MV-4-11 (cell line): ENCODE data around the gene APRT.

Source experiments
- DNase-seq: peaks from one replicate; lab custom pipeline; 2025; lab: John Stamatoyannopoulos, UW

APRT gene

GRCh38 chr16:88822281-88823040 is 10.7 kb upstream of the APRT start:
- DNase-seq: no peak

DNA sequence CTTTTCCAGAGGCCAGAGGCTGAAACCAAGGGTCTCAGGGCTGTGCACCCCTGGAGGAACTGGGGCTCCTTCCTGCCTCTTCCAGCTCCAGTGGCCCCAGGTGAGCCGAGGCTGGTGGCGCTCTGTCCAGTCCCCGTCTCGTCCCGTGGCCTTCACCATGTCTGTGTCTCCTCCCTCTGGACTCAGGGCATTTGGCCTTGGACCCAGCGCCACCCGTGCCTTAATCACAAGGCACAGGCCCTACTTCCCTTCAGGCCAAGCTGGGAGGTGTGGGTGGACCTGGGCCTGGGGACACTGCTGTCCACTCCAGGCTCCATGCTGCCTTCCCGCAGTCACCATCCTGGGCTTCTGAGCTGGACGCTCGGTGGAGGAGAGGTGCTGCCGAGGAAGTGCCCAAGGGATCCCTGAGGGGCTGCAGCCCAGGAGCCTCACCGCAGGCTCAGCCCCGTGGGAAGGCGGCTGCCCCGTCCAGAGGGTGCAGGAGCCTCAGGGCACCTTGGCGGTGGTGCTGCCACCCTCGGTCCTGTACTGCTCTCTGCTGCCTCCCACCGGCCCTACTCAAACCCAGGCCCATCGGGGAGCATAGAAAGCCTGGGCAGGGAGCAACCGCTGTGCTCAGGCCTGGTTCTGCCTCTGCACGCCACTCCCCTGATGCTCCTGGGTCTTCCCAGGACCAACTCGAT is 9.6 kb upstream of the APRT start:
- DNase-seq: no peak

DNA sequence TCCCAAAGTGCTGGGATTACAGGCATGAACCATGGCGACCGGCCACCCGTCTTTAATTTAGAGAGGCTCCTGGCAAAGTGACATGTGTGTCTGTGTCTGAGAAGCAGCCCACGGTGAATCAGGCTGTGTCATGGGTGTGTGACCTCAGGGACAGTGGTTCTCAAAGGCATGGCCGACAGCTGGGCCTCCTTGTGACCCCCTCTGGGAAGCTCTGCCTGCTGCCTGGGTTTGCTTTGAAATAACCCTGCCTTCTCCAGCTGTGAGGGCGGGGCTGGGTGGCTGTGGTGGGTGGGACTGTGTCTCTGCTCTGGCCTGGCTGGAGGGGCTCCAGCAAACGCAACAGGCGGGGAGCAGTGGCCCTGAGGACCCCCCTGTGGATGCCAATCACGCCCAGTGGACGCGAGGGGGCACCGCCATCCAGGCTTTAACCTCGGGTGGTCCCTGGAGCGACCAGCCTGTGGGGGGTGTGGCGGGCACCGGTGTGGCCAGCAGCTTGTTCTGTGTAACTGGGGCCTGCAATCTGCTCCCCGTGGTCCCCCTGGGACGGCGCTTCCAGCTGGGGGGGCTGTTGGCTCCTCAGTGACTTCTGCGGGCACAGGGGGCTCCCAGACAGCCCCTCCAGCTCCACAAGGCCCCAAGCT is 8.8 kb upstream of the APRT start:
- DNase-seq: no peak

DNA sequence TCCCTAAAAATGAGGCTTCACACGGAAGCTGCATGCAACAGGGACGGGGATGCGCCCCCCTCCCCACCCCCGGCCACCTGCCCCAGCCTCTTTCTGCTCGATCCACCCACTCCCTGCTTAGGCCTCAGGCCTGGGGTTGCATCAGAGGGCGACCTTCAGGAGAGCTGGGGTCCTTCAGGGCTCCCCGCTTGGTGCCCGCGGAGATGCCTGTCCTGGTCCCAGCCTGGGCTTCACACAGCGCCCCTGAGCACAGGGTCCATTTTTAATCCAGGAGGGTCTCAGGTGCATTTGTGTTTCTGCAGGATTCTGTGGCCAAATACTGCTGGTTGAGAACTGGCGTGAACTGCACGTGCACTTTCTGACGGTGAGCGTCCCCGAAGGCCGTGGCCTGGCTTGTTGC is 7.4 kb upstream of the APRT start:
- no peak for DNase-seq

GRCh38 chr16:88818575-88818874 is 6.8 kb upstream of the APRT start:
- no peak for DNase-seq

DNA sequence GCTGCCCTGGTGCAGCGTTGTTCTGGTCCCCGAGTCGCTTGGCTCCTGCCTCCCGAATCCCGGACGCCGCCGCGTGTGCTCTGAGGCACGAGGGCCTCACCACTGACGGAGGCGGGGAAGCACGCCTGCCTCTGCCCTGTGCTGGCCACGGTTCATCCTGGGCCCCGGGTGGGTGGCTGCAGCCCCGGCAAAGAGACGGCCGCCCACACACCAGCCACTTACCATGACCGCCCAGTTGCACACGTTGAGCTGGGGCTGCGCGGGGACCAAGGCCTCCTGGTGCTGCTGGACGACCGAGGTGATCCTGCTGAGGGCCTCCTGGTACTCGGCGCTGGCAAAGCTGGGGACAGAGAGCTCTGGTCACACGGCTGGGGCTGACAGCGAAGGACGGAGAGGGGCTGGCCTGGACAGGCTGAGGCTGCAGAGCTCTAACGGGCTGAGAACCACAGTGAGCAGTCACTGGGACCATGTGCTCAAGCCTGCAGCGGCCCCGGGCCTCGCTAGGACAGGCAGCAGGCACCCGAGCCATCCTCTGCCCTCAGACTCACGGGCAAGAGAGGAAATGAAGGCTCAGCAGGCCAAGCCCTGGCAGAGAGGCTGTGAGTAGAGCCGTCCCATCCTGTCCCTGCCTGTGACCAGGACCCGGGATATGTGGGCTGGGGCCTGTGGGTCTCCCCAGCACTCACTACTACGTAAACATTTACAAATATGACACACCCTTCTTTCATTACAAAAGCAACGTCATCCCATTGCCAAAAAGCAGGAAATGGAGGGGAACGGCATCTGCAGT is 6.3 kb upstream of the APRT start:
- DNase-seq: no peak

GRCh38 chr16:88816736-88817535 is 5.2 kb upstream of the APRT start:
- DNase-seq: no peak

DNA sequence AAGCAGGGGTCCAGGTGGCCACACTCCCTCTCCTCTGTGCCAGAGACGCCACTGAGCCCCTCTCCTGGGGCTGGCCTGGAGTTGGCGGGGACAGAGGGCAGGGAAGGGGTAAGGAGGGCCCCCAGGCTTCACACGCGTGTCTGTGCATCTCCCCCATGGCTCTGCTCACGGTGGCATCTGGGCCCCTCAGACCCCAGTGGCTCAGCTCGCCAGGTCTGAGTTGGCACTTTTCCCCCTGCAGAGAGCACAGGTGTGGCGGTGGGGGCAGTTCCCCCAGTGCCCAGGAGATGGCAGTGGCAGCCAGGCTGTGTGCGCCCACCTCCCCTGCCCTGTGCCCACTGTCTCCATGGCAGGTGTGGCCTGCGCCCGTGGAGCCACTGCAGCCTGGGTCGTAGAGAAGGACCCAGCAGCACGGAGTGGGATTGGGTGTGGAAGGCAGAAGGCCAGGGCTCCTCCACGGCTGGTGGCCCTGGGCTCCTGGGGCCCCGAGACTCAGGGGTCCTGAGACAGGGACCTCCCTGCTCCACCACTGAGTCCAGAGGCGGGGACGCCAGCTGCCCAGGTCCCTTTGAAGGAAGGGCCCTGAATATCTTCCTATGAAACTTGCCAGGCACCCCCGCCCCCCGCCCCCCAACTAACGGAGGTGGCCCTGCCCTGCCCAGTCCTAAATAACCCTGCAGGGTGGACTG is 4.3 kb upstream of the APRT start:
- DNase-seq: no peak

DNA sequence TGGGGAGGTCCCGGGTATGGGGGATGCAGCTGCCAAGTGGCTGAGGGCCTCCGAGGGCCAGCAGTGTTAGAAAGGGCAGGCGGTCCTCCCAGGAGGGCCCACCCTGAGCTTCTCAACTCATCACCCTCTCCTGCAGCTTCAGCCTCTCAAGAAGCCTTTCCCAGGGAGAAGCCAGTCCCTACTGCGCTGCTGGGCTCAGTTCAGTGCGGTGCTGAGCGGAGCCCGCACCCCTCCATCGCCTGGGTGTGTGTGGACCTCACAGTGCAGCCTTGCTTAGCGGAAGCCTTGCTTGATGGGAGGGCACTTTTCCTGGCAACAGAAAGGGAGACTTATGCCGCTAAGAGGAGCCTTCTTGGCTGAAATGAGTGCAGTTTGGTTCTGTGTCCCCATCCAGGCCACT is 3.5 kb upstream of the APRT start:
- no peak for DNase-seq

DNA sequence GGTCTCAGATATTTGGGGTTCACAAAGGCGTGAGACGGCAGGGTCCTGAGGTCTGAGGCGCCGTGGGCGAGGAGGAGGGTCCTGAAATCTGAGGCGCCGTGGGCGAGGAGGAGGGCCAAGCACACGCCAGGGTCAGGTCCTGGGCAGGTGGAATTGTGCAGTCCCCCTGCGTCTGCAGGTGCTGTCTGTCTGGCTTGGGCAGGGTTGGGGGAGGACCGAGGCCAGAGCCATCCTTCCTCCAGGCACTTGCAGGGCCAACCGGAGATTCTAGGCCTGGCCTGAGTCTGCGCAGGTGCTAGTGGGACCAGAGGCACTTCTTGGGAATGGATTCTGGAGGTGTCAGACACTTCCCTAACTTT is 2.4 kb upstream of the APRT start:
- no peak for DNase-seq

DNA sequence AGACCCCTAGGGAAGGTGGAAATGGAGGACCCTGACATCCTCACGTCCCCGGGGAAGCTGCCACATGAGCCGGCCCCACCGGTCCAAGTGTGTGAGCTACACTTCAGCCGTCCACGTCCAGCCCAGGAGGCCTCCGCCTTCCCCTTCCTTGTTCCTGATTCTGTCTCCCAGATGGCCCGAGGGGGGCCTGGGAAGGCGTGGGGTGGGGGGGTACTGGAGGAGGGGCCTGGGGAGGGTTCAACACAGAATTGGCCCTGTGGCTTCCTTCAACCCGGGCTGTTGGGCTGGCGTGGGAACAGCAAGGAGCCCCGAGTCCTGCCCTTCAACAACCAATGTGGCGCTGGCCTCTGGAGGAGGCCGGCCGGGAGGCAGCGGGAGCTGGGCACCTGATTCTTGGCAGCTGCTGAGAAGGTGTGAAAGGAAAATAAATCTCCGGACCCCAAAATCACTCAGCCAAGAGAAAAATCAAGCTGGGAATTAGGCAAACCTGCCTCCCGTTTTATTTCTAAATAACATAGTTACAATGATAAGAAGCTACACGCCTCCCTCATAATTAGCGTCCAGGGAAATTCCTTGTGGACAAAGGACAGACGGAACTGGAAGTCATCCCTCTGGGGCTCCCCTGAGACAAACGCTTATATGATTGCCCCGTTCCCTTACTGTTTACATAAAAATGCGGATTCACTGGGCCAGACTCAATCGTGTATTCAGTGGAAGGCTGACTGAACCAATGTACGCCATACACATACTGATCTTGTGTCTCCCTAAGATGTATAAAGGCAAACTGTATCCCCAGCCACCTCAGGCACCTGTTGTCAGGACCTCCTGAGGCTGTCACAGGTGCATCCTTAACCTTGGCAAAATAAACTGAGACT is 1.8 kb upstream of the APRT start:
- no peak for DNase-seq

DNA sequence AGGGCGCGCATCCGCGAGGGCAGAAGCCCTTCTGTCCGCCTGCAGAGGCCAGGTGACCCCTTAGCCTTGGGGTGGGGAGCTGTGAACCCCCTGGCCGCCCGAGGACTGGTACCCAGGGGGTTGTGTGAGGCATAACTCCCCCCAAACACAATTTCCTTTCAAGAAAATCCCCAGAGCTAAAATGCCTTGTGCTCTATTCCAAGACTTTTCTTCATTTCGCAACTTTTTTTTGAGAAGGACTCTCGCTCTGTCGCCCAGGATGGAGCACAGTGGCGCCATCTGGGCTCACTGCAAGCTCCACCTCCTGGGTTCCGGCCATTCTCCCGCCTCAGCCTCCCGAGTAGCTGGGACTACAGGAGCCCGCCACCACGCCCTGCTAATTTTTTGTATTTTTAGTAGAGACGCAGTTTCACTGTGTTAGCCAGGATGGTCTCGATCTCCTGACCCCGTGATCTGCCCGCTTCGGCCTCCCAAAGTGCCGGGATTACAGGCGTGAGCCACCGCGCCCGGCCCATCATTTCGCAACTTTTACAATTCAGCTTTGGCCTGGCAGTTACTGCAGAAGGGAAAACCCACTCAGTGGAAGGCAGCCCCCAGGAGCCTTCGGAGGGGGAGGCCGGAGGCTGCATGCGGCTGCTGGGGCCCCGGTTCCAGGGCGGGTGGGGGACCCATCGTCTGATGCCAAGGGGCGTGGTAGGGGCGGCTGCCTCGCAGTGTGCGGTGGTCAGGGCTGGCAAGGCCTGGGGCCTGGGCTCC is 963 bp upstream of the APRT start:
- DNase-seq: peak; percentile 74

DNA sequence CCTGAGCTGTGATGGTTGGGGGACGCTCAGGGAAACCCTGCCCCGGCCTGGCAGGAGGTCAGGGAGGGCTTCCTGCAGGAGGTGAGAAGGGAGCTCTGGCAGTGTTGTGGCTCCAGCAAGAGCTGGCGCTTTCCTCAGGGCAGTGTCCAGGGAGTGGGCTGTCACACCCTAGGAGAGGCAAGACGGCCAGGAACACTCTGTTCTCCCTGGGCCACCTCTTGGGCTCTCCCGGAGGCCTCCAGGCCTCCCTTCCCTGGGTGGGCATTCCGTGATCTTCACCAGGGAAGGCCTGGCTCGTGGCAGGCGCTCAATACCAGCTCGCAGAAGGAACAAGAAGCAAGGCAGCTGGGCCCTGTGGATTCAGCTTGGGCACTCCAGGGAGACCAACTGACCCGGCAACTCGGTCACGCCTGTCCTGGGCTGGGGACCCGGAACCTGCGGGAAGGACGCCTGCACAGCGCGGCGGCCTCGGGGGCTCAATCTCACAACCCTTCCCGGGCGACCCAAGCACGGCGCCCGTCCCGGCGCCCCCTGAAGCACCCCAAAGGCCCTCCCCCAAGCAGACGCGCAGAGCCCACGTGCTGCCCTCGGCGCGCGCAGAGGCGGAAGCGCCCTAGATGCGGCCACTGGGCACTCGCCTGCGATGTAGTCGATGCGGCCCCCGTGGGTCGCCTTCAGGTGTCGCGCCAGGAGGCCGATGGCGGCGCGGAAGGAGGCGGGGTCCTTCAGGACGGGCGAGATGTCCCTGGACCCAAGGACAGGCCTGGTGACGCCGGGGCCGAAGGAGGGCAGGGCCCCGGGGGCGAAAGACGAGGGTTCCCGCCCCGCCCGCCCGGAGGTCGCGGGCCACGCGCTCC is 588 bp downstream of the APRT start:
- DNase-seq: peak; percentile 74

GRCh38 chr16:88810166-88810911 is 1.4 kb downstream of the APRT start:
- peak; percentile 46 for DNase-seq

DNA sequence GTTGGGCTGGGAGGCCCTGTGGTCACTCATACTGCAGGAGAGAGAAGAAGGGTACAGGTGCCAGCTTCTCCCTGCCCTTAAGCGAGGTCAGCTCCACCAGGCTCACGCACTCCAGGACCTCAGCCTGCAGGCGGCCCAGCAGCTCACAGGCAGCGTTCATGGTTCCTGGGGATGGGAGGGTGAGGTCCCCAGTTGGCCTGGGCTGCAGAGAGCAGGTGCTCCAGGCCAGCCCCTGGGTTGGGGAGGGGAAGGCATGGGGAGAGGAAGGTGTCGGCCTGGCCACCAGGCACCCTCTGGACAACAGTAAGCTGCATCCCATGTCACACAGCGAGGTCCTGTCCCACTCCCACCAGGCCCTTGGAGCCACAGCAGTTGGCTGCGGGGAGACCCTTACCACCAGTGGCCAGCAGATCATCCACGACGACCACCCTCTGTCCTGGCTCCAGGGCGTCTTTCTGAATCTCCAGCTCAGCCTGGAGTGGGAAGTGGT is 2.0 kb downstream of the APRT start:
- DNase-seq: no peak

DNA sequence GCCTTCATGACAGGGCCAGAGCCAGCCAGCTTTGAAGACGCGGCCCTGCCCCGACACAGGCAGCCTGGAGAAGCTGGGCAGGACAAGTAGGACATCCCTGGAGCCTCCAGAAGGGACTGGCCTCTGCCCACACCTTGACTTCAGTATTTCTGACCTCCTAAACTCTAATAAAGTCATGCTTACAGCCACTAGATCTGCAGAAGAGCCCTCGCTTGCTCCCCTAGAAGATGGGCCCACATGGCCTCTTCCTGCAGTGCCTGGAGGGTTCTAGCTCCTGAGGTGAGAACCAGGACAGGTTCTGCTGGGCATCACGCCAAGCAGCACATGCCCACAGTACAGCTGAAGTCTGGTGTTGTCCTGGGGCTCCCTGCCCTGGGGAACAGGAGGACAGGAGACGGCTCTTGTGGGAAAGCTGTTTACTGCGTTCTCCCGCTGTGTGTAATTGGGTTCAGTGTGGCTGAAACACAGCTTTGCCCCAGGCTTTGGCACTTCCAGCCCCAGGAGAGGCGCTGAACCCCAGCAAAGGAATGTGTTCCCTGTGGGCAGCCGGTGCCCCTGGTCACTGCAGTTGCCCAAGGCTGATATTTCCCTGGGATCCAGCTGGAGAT is 2.6 kb downstream of the APRT start:
- DNase-seq: no peak
